Osteocyte (in vitro differentiated cells): ENCODE results near the gene CRYBB1. TPM values are rescaled to one million over a fixed set of nuclear protein-coding genes. Genes with fewer than 3 reads are reported as not detected.

Experiments
- DNase-seq: peaks from one replicate; pipeline ENCODE4 v3.0.0; 2021; ENCODE audit warnings: mixed read lengths; ENCODE audit not compliant: unreplicated experiment; ENCODE audit errors: extremely low spot score
- H3K27ac Mint-ChIP-seq: one replicate; pipeline ENCODE4 v1.8.0; 2021; ENCODE audit warnings: mild to moderate bottlenecking, mixed read lengths; ENCODE audit not compliant: unreplicated experiment
- H3K27me3 Mint-ChIP-seq: one replicate; pipeline ENCODE4 v1.8.0; 2021; ENCODE audit warnings: mixed read lengths; ENCODE audit not compliant: unreplicated experiment
- H3K36me3 Mint-ChIP-seq: one replicate; pipeline ENCODE4 v1.8.0; 2021; ENCODE audit warnings: mixed read lengths; ENCODE audit not compliant: unreplicated experiment
- H3K4me1 Mint-ChIP-seq: one replicate; pipeline ENCODE4 v1.8.0; 2021; ENCODE audit warnings: mixed read lengths; ENCODE audit not compliant: unreplicated experiment
- H3K4me3 Mint-ChIP-seq: one replicate; pipeline ENCODE4 v1.8.0; 2021; ENCODE audit warnings: mild to moderate bottlenecking, moderate library complexity, mixed read lengths; ENCODE audit not compliant: unreplicated experiment
- H3K9me3 Mint-ChIP-seq: one replicate; pipeline ENCODE4 v1.8.0; 2021; ENCODE audit warnings: mixed read lengths; ENCODE audit not compliant: unreplicated experiment
- CTCF ChIP-seq: fragments of 200-600 bp; sonication (generic); IDR thresholded peaks from 2 replicates; pipeline ENCODE4 v1.5.0; 2021; ENCODE audit warnings: antibody characterized with exemption, mild to moderate bottlenecking, moderate library complexity
- total RNA-seq: library from RNA; stranded (reverse); gene quantifications from 2 replicates; pipeline ENCODE4 v1.2.1, GENCODE V29; 2021

CRYBB1 gene
- total RNA-seq, 1 donor from 2014 or later: not detected

GRCh38 chr22:26565889-26566288 is 51.9 kb downstream of the CRYBB1 start:
- peaks cover 4% of the 10 kb centered on the region for H3K4me1 Mint-ChIP-seq
- no peak overlapping the region for H3K4me3 Mint-ChIP-seq

GRCh38 chr22:26565181-26565580 is 52.6 kb downstream of the CRYBB1 start:
- Mint-ChIP-seq H3K9me3 (no peaks in the 10 kb centered on the region), H3K4me3 (no peak overlapping the region), H3K27ac (no peak overlapping the region), H3K4me1 (peaks cover 4% of the 10 kb centered on the region), H3K36me3 (peaks cover 1% of the 10 kb centered on the region), H3K27me3 (no peaks in the 10 kb centered on the region)
- TF ChIP-seq CTCF: no peak
- no peak for DNase-seq

More at GRCh38 chr22:26565889-26566288, 51.9 kb downstream of the CRYBB1 start:
- H3K9me3 Mint-ChIP-seq: no peaks in the 10 kb centered on the region
- no peaks in the 10 kb centered on the region for H3K27me3 Mint-ChIP-seq
- no peak for DNase-seq
- H3K36me3 Mint-ChIP-seq: peaks cover 1% of the 10 kb centered on the region
- no peak for TF ChIP-seq CTCF
- no peak overlapping the region for H3K27ac Mint-ChIP-seq

GRCh38 chr22:26564672-26565071 is 53.2 kb downstream of the CRYBB1 start:
- no peaks in the 10 kb centered on the region for H3K9me3 Mint-ChIP-seq

GRCh38 chr22:26564181-26564580 is 53.6 kb downstream of the CRYBB1 start:
- H3K4me3 Mint-ChIP-seq: no peak overlapping the region
- TF ChIP-seq CTCF: no peak

More at GRCh38 chr22:26564672-26565071, 53.2 kb downstream of the CRYBB1 start:
- no peak overlapping the region for H3K4me3 Mint-ChIP-seq
- no peak for TF ChIP-seq CTCF
- no peak overlapping the region for H3K27ac Mint-ChIP-seq
- no peaks in the 10 kb centered on the region for H3K27me3 Mint-ChIP-seq
- peaks cover 4% of the 10 kb centered on the region for H3K4me1 Mint-ChIP-seq
- peaks cover 1% of the 10 kb centered on the region for H3K36me3 Mint-ChIP-seq
- DNase-seq: no peak

GRCh38 chr22:26563022-26563421 is 54.8 kb downstream of the CRYBB1 start:
- DNase-seq: no peak
- Mint-ChIP-seq H3K4me1 (peaks cover 6% of the 10 kb centered on the region), H3K4me3 (no peak overlapping the region), H3K27me3 (no peaks in the 10 kb centered on the region), H3K9me3 (no peaks in the 10 kb centered on the region), H3K36me3 (peaks cover 1% of the 10 kb centered on the region), H3K27ac (no peak overlapping the region)
- no peak for TF ChIP-seq CTCF

More at GRCh38 chr22:26564181-26564580, 53.6 kb downstream of the CRYBB1 start:
- no peak for DNase-seq
- no peak overlapping the region for H3K27ac Mint-ChIP-seq
- H3K27me3 Mint-ChIP-seq: no peaks in the 10 kb centered on the region
- H3K36me3 Mint-ChIP-seq: peaks cover 1% of the 10 kb centered on the region
- H3K4me1 Mint-ChIP-seq: peaks cover 4% of the 10 kb centered on the region
- H3K9me3 Mint-ChIP-seq: no peaks in the 10 kb centered on the region
